ENCODE measurements around the gene SPTBN1. TPM values are rescaled to one million over a fixed set of nuclear protein-coding genes. Genes with fewer than 3 reads are reported as not detected.
A peak's percentile ranks its signal among the peaks of the same experiment; 100 is the strongest.

SPTBN1 gene
- total RNA-seq, 4 donors from 2014 or later = 353 to 606 (median 498) TPM

- WGBS, 2 donors (ENCODE audit: low coverage in 1 of 2) = 51 to 55% methylated on average over 2 to 3 of the region's 4 CpGs
- Histone ChIP-seq H3K27ac (peak overlapping the region; percentile 8 to 92 (median 87)), H3K4me1 (peaks cover 19 to 88% (median 29%) of the 10 kb centered on the region in 3 donors), H3K4me3 (peak overlapping the region in 1 of 2 donors; percentile 56), H3K27me3 (no peaks in the 10 kb centered on the region), H3K36me3 (no peaks in the 10 kb centered on the region), H3K9me3 (no peaks in the 10 kb centered on the region)
- ATAC-seq = no peak
- TF ChIP-seq POLR2AphosphoS5 (IDR thresholded peaks at IDR 0.05) (no peak), POLR2A (IDR thresholded peaks at IDR 0.05) (no peak), CTCF (IDR thresholded peaks at IDR 0.05) (no peak), EP300 (IDR thresholded peaks at IDR 0.05) (no peak)
Observed at GRCh38 chr2:54561010-54561409, 104.9 kb downstream of the SPTBN1 start.

GRCh38 chr2:54564439-54564838, 108.3 kb downstream of the SPTBN1 start:
- Histone ChIP-seq H3K9me3 (no peaks in the 10 kb centered on the region), H3K27ac (no peak overlapping the region), H3K36me3 (no peaks in the 10 kb centered on the region), H3K4me3 (no peak overlapping the region), H3K27me3 (no peaks in the 10 kb centered on the region), H3K4me1 (peaks cover 12 to 79% (median 13%) of the 10 kb centered on the region in 3 donors)
- 80 to 92% methylated on average over 1 to 2 of the region's 2 CpGs for WGBS, 2 donors (ENCODE audit: low coverage in 1 of 2)
- ATAC-seq = no peak
- TF ChIP-seq CTCF (IDR thresholded peaks at IDR 0.05) (no peak), EP300 (IDR thresholded peaks at IDR 0.05) (no peak), POLR2AphosphoS5 (IDR thresholded peaks at IDR 0.05) (no peak), POLR2A (IDR thresholded peaks at IDR 0.05) (no peak)

- no peaks in the 10 kb centered on the region for H3K36me3 ChIP-seq
- H3K9me3 ChIP-seq = no peaks in the 10 kb centered on the region
- TF ChIP-seq POLR2AphosphoS5 (IDR thresholded peaks at IDR 0.05) (no peak), POLR2A (IDR thresholded peaks at IDR 0.05) (no peak), CTCF (IDR thresholded peaks at IDR 0.05) (no peak), EP300 (IDR thresholded peaks at IDR 0.05) (no peak)
- no peaks in the 10 kb centered on the region for H3K27me3 ChIP-seq
- H3K4me1 ChIP-seq = peaks cover 12 to 79% (median 22%) of the 10 kb centered on the region in 3 donors
- no peak overlapping the region for H3K4me3 ChIP-seq
- H3K27ac ChIP-seq = no peak overlapping the region
- no peak for ATAC-seq
Observed at GRCh38 chr2:54565551-54565950, 109.4 kb downstream of the SPTBN1 start.

GRCh38 chr2:54566896-54567295, 110.8 kb downstream of the SPTBN1 start:
- 77 to 90% methylated on average over 1 of the region's 1 CpG for WGBS, 2 donors (ENCODE audit: low coverage in 1 of 2)
- H3K4me3 ChIP-seq = no peak overlapping the region
- no peak for ATAC-seq
- TF ChIP-seq EP300 (IDR thresholded peaks at IDR 0.05) = no peak
- TF ChIP-seq POLR2A (IDR thresholded peaks at IDR 0.05) = no peak
- TF ChIP-seq POLR2AphosphoS5 (IDR thresholded peaks at IDR 0.05) = no peak
- no peak for TF ChIP-seq CTCF (IDR thresholded peaks at IDR 0.05)
- no peak overlapping the region for H3K27ac ChIP-seq
- H3K27me3 ChIP-seq = no peaks in the 10 kb centered on the region
- no peaks in the 10 kb centered on the region for H3K36me3 ChIP-seq
- H3K4me1 ChIP-seq = peaks cover 16 to 83% (median 28%) of the 10 kb centered on the region in 3 donors
- no peaks in the 10 kb centered on the region for H3K9me3 ChIP-seq

- Histone ChIP-seq H3K4me3 (no peak overlapping the region), H3K27ac (peak overlapping the region in 3 of 4 donors; percentile 12 to 65 (median 44)), H3K36me3 (no peaks in the 10 kb centered on the region), H3K9me3 (no peaks in the 10 kb centered on the region), H3K4me1 (peaks cover 17 to 90% (median 45%) of the 10 kb centered on the region in 3 donors), H3K27me3 (no peaks in the 10 kb centered on the region)
- ATAC-seq = no peak
- no peak for TF ChIP-seq POLR2A (IDR thresholded peaks at IDR 0.05)
- TF ChIP-seq EP300 (IDR thresholded peaks at IDR 0.05) = no peak
- TF ChIP-seq POLR2AphosphoS5 (IDR thresholded peaks at IDR 0.05) = no peak
- TF ChIP-seq CTCF (IDR thresholded peaks at IDR 0.05) = no peak
- WGBS, 2 donors (ENCODE audit: low coverage in 1 of 2) = 33 to 55% methylated on average over 5 of the region's 5 CpGs
Observed at GRCh38 chr2:54568876-54569321, 112.8 kb downstream of the SPTBN1 start.

Data from gastroesophageal sphincter (tissue), 4 donors.